HCT116 (cell line): Measurements from ENCODE around the gene GZMA. TPM values are rescaled to one million over a fixed set of nuclear protein-coding genes. Genes with fewer than 3 reads are reported as not detected.

Experiments
- ATAC-seq: fragments of 200-7000 bp; cut with Tn5 transposase; 2 replicates; pipeline ENCODE4 v1.9.1; 2020; ENCODE audit warnings: mild to moderate bottlenecking, moderate library complexity
- BruUV-seq: library from RNA; stranded (reverse); fragments of 400-500 nt; replicated peaks from 2 replicates; lab custom pipeline; 2021; lab: Mats Ljungman, UMichigan
- CTCF ChIA-PET: fragments of 300-600 bp; sonication (Branson Sonifier 250); formaldehyde crosslinking; loops from one replicate; lab custom pipeline; 2021; ENCODE audit warnings: antibody characterized with exemption; lab: Charles Lee
- POLR2A ChIA-PET: fragments of 300-600, 350-600 bp; sonication (Branson Sonifier 250); formaldehyde crosslinking; loops from one replicate; lab custom pipeline; 2021; ENCODE audit warnings: antibody characterized with exemption; lab: Charles Lee
- RAD21 ChIA-PET, 2 experiments: fragments of 300-600 bp; sonication (Branson Sonifier 250); formaldehyde crosslinking; loops; one replicate each; lab custom pipeline; 2023; ENCODE audit warnings: low total read pairs in 2 of 2; ENCODE audit not compliant: uncharacterized antibody in 2 of 2, unreplicated experiment in 2 of 2, low non-redundant PET in 1 of 2; lab: Charles Lee
- DNase-seq: peaks from one replicate; pipeline ENCODE4 v3.0.0-alpha.2; 2010; ENCODE audit warnings: low read depth, low spot score
- H2AFZ ChIP-seq: fragments of 200-600 bp; shearing (Covaris generic), sonication (generic); 2 replicates; pipeline ENCODE4 v1.6.1; 2017; ENCODE audit warnings: low read depth, mixed run types, mixed read lengths, antibody characterized with exemption, low read length; ENCODE audit not compliant: poor library complexity, severe bottlenecking
- H3K27ac ChIP-seq: 2 replicates; pipeline ENCODE4 v1.5.1; 2012; ENCODE audit warnings: low read depth, low read length
- H3K27me3 ChIP-seq: fragments of 200-600 bp; sonication (generic); 2 replicates; pipeline ENCODE4 v1.6.1; 2016; ENCODE audit warnings: mixed run types, low read length, mixed read lengths; ENCODE audit not compliant: insufficient read depth
- H3K36me3 ChIP-seq, 2 experiments: fragments of 200-500 bp in 1 of 2; fragments of 200-600 bp in 1 of 2; sonication (Bioruptor generic) in 1 of 2; sonication (generic) in 1 of 2; 2 replicates each; pipeline versions ENCODE4 v1.5.1 to v1.6.1; 2014 to 2016; ENCODE audit warnings: low read length in 2 of 2, inconsistent platforms in 1 of 2, mixed read lengths in 1 of 2, mixed run types in 1 of 2; ENCODE audit not compliant: insufficient read depth in 2 of 2, control insufficient read depth in 1 of 2
- H3K4me1 ChIP-seq, 2 experiments: fragments of 200-600 bp in 1 of 2; sonication (generic) in 1 of 2; 2 replicates each; pipeline versions ENCODE4 v1.5.1 to v1.6.1; 2012 to 2017; ENCODE audit warnings: low read length in 2 of 2, inconsistent platforms in 1 of 2, mild to moderate bottlenecking in 1 of 2, mixed read lengths in 1 of 2, mixed run types in 1 of 2, moderate library complexity in 1 of 2; ENCODE audit not compliant: insufficient read depth in 2 of 2, control insufficient read depth in 1 of 2
- H3K4me2 ChIP-seq: fragments of 200-600 bp; sonication (generic); 2 replicates; pipeline ENCODE4 v1.6.1; 2017; ENCODE audit warnings: mixed run types, low read length, mixed read lengths
- H3K4me3 ChIP-seq, 2 experiments: fragments of 200-600 bp in 1 of 2; sonication (generic) in 1 of 2; replicated peaks in 1 of 2; 2 replicates each; pipeline ENCODE4 v1.5.1; 2011 to 2016; ENCODE audit warnings: low read length in 2 of 2, control low read depth in 1 of 2, low read depth in 1 of 2, mild to moderate bottlenecking in 1 of 2, mixed read lengths in 1 of 2, mixed run types in 1 of 2
- H3K79me2 ChIP-seq: fragments of 200-600 bp; sonication (generic); 2 replicates; pipeline ENCODE4 v1.6.1; 2017; ENCODE audit warnings: mild to moderate bottlenecking, mixed run types, low read length, moderate library complexity, mixed read lengths; ENCODE audit not compliant: insufficient read depth
- H3K9ac ChIP-seq: fragments of 200-600 bp; sonication (generic); 2 replicates; pipeline ENCODE4 v1.6.1; 2016; ENCODE audit warnings: low read length, mixed read lengths
- H3K9me2 ChIP-seq: fragments of 200-600 bp; sonication (generic), shearing (Covaris generic); 2 replicates; pipeline ENCODE4 v1.6.1; 2017; ENCODE audit warnings: mixed run types, mild to moderate bottlenecking, moderate library complexity; ENCODE audit not compliant: insufficient read depth
- H3K9me3 ChIP-seq, 2 experiments: fragments of 200-500 bp in 1 of 2; fragments of 200-600 bp in 1 of 2; sonication (Bioruptor generic) in 1 of 2; sonication (generic) in 1 of 2; 2 replicates each; pipeline ENCODE4 v1.6.1; 2014 to 2017; ENCODE audit warnings: low read length in 2 of 2, mixed read lengths in 2 of 2, inconsistent platforms in 1 of 2, low read depth in 1 of 2, mild to moderate bottlenecking in 1 of 2, mixed run types in 1 of 2, moderate library complexity in 1 of 2; ENCODE audit not compliant: control insufficient read depth in 1 of 2, insufficient read depth in 1 of 2
- H4K20me1 ChIP-seq: fragments of 200-600 bp; sonication (generic), shearing (Covaris generic); 2 replicates; pipeline ENCODE4 v1.6.1; 2017; ENCODE audit warnings: mixed run types, mild to moderate bottlenecking, moderate library complexity; ENCODE audit not compliant: insufficient read depth
- ATF3 ChIP-seq: IDR thresholded peaks from 2 replicates; pipeline ENCODE4 v1.6.1; 2012
- CBX3 ChIP-seq: IDR thresholded peaks from 2 replicates; pipeline ENCODE4 v1.6.1; 2012; ENCODE audit warnings: low read depth
- CEBPB ChIP-seq: IDR thresholded peaks from 2 replicates; pipeline ENCODE4 v1.6.1; 2012; ENCODE audit warnings: low read depth
- CTCF ChIP-seq, 3 experiments: fragments of 200-600 bp in 1 of 3; sonication (generic) in 1 of 3; IDR thresholded peaks in 2 of 3; conservative IDR thresholded peaks in 1 of 3; 2 replicates each; pipeline ENCODE4 v1.5.1; 2012 to 2017; ENCODE audit warnings: low read depth in 2 of 3, low read length in 2 of 3, antibody characterized with exemption in 1 of 3, borderline replicate concordance in 1 of 3, control low read depth in 1 of 3, mild to moderate bottlenecking in 1 of 3, mixed read lengths in 1 of 3, mixed run types in 1 of 3, moderate library complexity in 1 of 3; ENCODE audit not compliant: insufficient read depth in 1 of 3
- EGR1 ChIP-seq: IDR thresholded peaks from 2 replicates; pipeline ENCODE4 v1.6.1; 2012; ENCODE audit warnings: low read depth
- ELF1 ChIP-seq: IDR thresholded peaks from 2 replicates; pipeline ENCODE4 v1.6.1; 2012; ENCODE audit warnings: low read depth, borderline replicate concordance
- EZH2 ChIP-seq: fragments of 200-600 bp; sonication (generic); IDR thresholded peaks from 2 replicates; pipeline ENCODE4 v1.6.1; 2017; ENCODE audit warnings: antibody characterized with exemption, mixed run types
- EZH2phosphoT487 ChIP-seq: fragments of 200-600 bp; IDR thresholded peaks from 2 replicates; pipeline ENCODE4 v1.6.1; 2018; ENCODE audit warnings: antibody characterized with exemption, borderline replicate concordance
- FOSL1 ChIP-seq: IDR thresholded peaks from 2 replicates; pipeline ENCODE4 v1.6.1; 2012; ENCODE audit warnings: low read depth
- JUND ChIP-seq: IDR thresholded peaks from 2 replicates; pipeline ENCODE4 v1.6.1; 2012
- RAD21 ChIP-seq: IDR thresholded peaks from 2 replicates; pipeline ENCODE4 v1.6.1; 2012; ENCODE audit warnings: low read depth, mild to moderate bottlenecking
- SIN3A ChIP-seq: IDR thresholded peaks from 2 replicates; pipeline ENCODE4 v1.6.1; 2012; ENCODE audit warnings: low read depth
- ZBTB33 ChIP-seq: IDR thresholded peaks from 2 replicates; pipeline ENCODE4 v1.6.1; 2011; ENCODE audit warnings: mild to moderate bottlenecking, low read length, moderate library complexity; ENCODE audit not compliant: insufficient replicate concordance; ENCODE audit errors: extremely low read depth
- ZFX ChIP-seq: fragments of 450-650 bp; IDR thresholded peaks from 2 replicates; pipeline ENCODE4 v1.6.1; 2017
- ZNF274 ChIP-seq: fragments of 200-500 bp; sonication (Bioruptor generic); IDR thresholded peaks from 2 replicates; pipeline ENCODE4 v1.6.1; 2014; ENCODE audit warnings: mild to moderate bottlenecking, low read depth, low read length, inconsistent platforms
- intact Hi-C: fragments of 100-400 bp; cut with micrococcal nuclease; formaldehyde crosslinking; loops from 2 replicates; pipeline ENCODE4 v1.10.0; 2022
- total RNA-seq: library from RNA; stranded (reverse); gene quantifications from one replicate; pipeline ENCODE4 v1.2.1, GENCODE V29; 2021; ENCODE audit not compliant: unreplicated experiment

The GZMA gene
- total RNA-seq, 1 experiment from 2014 or later = not detected

GRCh38 chr5:55143624-55144023, 41.2 kb downstream of the GZMA start:
- Histone ChIP-seq H3K4me1 (peaks cover 0 to 7% of the 10 kb centered on the region in 2 experiments; a peak in 2 of 4 replicates), H3K4me3 (no peak overlapping the region), H3K9me3 (no peaks in the 10 kb centered on the region), H3K27me3 (peaks cover 18% of the 10 kb centered on the region), H3K79me2 (no peaks in the 10 kb centered on the region), H4K20me1 (no peaks in the 10 kb centered on the region), H3K36me3 (no peaks in the 10 kb centered on the region), H3K4me2 (no peak overlapping the region), H3K9ac (no peak overlapping the region), H2AFZ (no peak overlapping the region), H3K27ac (no peak overlapping the region), H3K9me2 (no peaks in the 10 kb centered on the region)
- no TSS peak for BruUV-seq
- no peak for TF ChIP-seq CEBPB
- no peak for TF ChIP-seq CBX3
- POLR2A ChIA-PET = no interaction called here
- RAD21 ChIA-PET = no interaction called here
- intact Hi-C loops = loop anchor here (10.0 kb wide), 1 partner anchor 899 kb away; no protein-coding TSS in a partner anchor
- CTCF ChIA-PET = interaction anchor here (0.7 to 3.8 kb wide), 2 partner anchors 199 to 238 kb away, joined by 4 to 62 read pairs; no protein-coding TSS in a partner anchor
- ATAC-seq (no peak), DNase-seq (no peak)

GRCh38 chr5:55146080-55146479, 43.6 kb downstream of the GZMA start:
- no peaks in the 10 kb centered on the region for H3K9me2 ChIP-seq
- ATAC-seq (peak; percentile 61), DNase-seq (no peak)
- ChIA-PET POLR2A (interaction anchor here (0.7 kb wide), 1 partner anchor 240 kb away, joined by 3 read pairs; no protein-coding TSS in a partner anchor), RAD21 (interaction anchor here (0.6 to 1.0 kb wide), 4 partner anchors 202 to 629 kb away, joined by 3 read pairs; no protein-coding TSS in a partner anchor), CTCF (interaction anchor here (0.9 to 3.8 kb wide), 9 partner anchors 11 to 245 kb away, joined by 3 to 62 read pairs (median 5); partner anchors contain the start of gene GPX8)
- no peaks in the 10 kb centered on the region for H3K36me3 ChIP-seq
- H3K9me3 ChIP-seq = no peaks in the 10 kb centered on the region
- no peak overlapping the region for H3K27ac ChIP-seq
- no peak overlapping the region for H3K4me3 ChIP-seq
- BruUV-seq = no TSS peak
- peak overlapping the region; percentile 97 for H2AFZ ChIP-seq
- no peaks in the 10 kb centered on the region for H3K79me2 ChIP-seq
- intact Hi-C loops = loop anchor here (1.0 to 10.0 kb wide), 4 partner anchors 189 to 901 kb away; partner anchors contain the start of gene SNX18
- peaks cover 0 to 7% of the 10 kb centered on the region in 2 experiments; a peak in 2 of 4 replicates for H3K4me1 ChIP-seq
- H3K4me2 ChIP-seq = peak overlapping the region; percentile 29
- peaks cover 18% of the 10 kb centered on the region for H3K27me3 ChIP-seq
- H3K9ac ChIP-seq = no peak overlapping the region
- no peaks in the 10 kb centered on the region for H4K20me1 ChIP-seq
- TF ChIP-seq SIN3A (no peak), FOSL1 (no peak), CEBPB (no peak), ZNF274 (no peak), EGR1 (no peak), EZH2phosphoT487 (no peak), ELF1 (no peak), EZH2 (no peak), RAD21 (no peak), CTCF (IDR thresholded peaks at IDR 0.05 in 2 of 3, conservative IDR thresholded peaks at IDR 0.05 in 1 of 3; ENCODE audit: borderline replicate concordance in 1 of 3, insufficient read depth in 1 of 3, low read depth in 2 of 3, low read length in 2 of 3) (no peak), ZBTB33 (no peak), ZFX (no peak), JUND (no peak), ATF3 (no peak), CBX3 (no peak)
